OCI-LY3 (cell line): Measurements from ENCODE around the gene RARA.

Experiments used
- H2AFZ ChIP-seq: fragments of 200-600, 300-600 bp; shearing (Covaris generic); 2 replicates; pipeline ENCODE4 v1.6.0; 2014; ENCODE audit warnings: antibody characterized with exemption, low read depth, low read length
- H3K27ac ChIP-seq: fragments of 200-600, 300-600 bp; sonication (generic); 2 replicates; pipeline ENCODE4 v1.5.1; 2014; ENCODE audit warnings: mild to moderate bottlenecking, low read length, moderate library complexity, mixed read lengths
- H3K27me3 ChIP-seq: fragments of 200-600, 300-600 bp; sonication (generic); 2 replicates; pipeline ENCODE4 v1.6.1; 2014; ENCODE audit warnings: low read depth, low read length, mixed read lengths
- H3K36me3 ChIP-seq: fragments of 200-600, 300-600 bp; sonication (generic); replicated peaks from 2 replicates; pipeline ENCODE3; 2014; ENCODE audit warnings: low read depth, low read length, mixed read lengths
- H3K4me1 ChIP-seq: fragments of 300-600, 200-600 bp; sonication (generic); 2 replicates; pipeline ENCODE4 v1.6.1; 2014; ENCODE audit warnings: low read length, mixed read lengths
- H3K4me2 ChIP-seq: fragments of 200-600, 300-600 bp; sonication (generic); 2 replicates; pipeline ENCODE4 v1.6.1; 2014; ENCODE audit warnings: low read length, mixed read lengths
- H3K4me3 ChIP-seq: fragments of 300-600, 200-600 bp; sonication (generic); 2 replicates; pipeline ENCODE4 v1.5.1; 2014; ENCODE audit warnings: antibody characterized with exemption, mild to moderate bottlenecking, low read length, moderate library complexity
- H3K79me2 ChIP-seq: fragments of 300-600, 200-600 bp; shearing (Covaris generic); 2 replicates; pipeline ENCODE4 v1.6.1; 2014; ENCODE audit warnings: mild to moderate bottlenecking, low read length, mixed read lengths
- H3K9ac ChIP-seq: fragments of 300-600, 200-600 bp; shearing (Covaris generic); 2 replicates; pipeline ENCODE4 v1.6.0; 2014; ENCODE audit warnings: mild to moderate bottlenecking, low read length, moderate library complexity
- H3K9me3 ChIP-seq: fragments of 200-600, 300-600 bp; shearing (Covaris generic); 2 replicates; pipeline ENCODE4 v1.6.1; 2014; ENCODE audit warnings: low read length, mixed read lengths; ENCODE audit not compliant: insufficient read depth
- H4K20me1 ChIP-seq: fragments of 200-600, 300-600 bp; sonication (generic); 2 replicates; pipeline ENCODE4 v1.6.1; 2016; ENCODE audit warnings: low read length, mixed read lengths; ENCODE audit not compliant: insufficient read depth
- EZH2phosphoT487 ChIP-seq: fragments of 200-600 bp; shearing (Covaris generic); IDR thresholded peaks from 2 replicates; pipeline ENCODE4 v1.6.1; 2018; ENCODE audit warnings: antibody characterized with exemption, mixed run types, low read depth
- TF ChIP-seq, protein P1 (sequence below): fragments of 200-600, 300-600 bp; sonication (generic); IDR thresholded peaks from 2 replicates; pipeline ENCODE4 v1.5.1; 2014; ENCODE audit warnings: antibody characterized with exemption, low read length, low read depth

RARA gene

DNA sequence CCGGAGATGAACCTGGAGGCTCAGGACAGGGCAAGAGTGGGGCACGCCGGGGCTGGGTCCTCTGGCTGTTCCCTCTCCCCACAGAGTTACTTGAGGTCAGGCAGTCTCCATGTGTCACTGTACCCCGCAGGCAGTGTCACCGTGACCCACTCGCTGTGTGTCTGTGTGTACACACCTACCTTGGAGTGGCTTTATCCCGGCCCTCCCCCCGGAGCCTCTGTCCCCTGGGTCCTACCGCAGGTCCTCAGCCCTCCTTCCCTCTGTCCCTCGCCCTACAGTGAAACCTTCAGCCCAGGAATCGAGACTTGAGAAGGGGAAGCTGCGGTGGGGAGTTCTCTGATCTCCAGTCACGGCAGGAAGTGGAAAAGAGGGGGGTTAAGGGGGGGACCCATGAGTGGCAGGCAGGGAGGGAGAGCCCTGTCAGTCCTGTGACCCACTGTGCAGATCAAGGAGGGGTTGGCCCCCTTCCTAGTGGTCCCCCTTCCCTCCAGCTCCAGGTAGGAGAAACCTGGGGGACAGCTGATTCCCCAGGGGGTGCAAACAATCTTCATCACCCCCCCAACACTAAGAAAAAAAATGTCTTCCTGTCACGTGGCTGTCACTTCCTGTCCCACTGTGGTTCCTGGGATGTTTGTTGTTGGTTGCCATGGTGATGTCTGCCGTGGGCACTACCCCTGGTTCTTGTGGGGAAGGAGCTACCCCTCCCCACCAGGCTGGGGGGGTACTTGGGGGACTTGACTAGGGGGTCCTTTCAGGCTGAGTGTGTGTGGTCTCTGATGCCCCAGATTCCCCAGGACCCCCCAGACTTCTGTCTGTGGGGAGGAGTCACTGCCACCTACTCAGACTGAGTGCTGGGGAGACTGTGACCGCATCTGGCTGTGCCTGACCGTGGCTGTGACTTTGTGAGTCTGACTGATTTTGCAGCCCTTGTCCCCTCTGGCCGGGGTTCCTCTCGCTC is 13.7 kb downstream of the RARA start:
- H4K20me1 ChIP-seq = peaks cover 50% of the 10 kb centered on the region
- peaks cover 82% of the 10 kb centered on the region for H3K4me1 ChIP-seq
- peak overlapping the region; percentile 96 for H3K4me2 ChIP-seq
- H3K79me2 ChIP-seq = peaks cover 94% of the 10 kb centered on the region
- no peaks in the 10 kb centered on the region for H3K9me3 ChIP-seq
- no peaks in the 10 kb centered on the region for H3K27me3 ChIP-seq
- H3K4me3 ChIP-seq = peak overlapping the region; percentile 93
- H3K9ac ChIP-seq = peak overlapping the region; percentile 76
- TF ChIP-seq, protein P1, sequence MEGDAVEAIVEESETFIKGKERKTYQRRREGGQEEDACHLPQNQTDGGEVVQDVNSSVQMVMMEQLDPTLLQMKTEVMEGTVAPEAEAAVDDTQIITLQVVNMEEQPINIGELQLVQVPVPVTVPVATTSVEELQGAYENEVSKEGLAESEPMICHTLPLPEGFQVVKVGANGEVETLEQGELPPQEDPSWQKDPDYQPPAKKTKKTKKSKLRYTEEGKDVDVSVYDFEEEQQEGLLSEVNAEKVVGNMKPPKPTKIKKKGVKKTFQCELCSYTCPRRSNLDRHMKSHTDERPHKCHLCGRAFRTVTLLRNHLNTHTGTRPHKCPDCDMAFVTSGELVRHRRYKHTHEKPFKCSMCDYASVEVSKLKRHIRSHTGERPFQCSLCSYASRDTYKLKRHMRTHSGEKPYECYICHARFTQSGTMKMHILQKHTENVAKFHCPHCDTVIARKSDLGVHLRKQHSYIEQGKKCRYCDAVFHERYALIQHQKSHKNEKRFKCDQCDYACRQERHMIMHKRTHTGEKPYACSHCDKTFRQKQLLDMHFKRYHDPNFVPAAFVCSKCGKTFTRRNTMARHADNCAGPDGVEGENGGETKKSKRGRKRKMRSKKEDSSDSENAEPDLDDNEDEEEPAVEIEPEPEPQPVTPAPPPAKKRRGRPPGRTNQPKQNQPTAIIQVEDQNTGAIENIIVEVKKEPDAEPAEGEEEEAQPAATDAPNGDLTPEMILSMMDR = no peak
- TF ChIP-seq EZH2phosphoT487 = no peak
- peak overlapping the region; percentile 94 for H3K27ac ChIP-seq
- no peak overlapping the region for H2AFZ ChIP-seq
- H3K36me3 ChIP-seq = no peaks in the 10 kb centered on the region

DNA sequence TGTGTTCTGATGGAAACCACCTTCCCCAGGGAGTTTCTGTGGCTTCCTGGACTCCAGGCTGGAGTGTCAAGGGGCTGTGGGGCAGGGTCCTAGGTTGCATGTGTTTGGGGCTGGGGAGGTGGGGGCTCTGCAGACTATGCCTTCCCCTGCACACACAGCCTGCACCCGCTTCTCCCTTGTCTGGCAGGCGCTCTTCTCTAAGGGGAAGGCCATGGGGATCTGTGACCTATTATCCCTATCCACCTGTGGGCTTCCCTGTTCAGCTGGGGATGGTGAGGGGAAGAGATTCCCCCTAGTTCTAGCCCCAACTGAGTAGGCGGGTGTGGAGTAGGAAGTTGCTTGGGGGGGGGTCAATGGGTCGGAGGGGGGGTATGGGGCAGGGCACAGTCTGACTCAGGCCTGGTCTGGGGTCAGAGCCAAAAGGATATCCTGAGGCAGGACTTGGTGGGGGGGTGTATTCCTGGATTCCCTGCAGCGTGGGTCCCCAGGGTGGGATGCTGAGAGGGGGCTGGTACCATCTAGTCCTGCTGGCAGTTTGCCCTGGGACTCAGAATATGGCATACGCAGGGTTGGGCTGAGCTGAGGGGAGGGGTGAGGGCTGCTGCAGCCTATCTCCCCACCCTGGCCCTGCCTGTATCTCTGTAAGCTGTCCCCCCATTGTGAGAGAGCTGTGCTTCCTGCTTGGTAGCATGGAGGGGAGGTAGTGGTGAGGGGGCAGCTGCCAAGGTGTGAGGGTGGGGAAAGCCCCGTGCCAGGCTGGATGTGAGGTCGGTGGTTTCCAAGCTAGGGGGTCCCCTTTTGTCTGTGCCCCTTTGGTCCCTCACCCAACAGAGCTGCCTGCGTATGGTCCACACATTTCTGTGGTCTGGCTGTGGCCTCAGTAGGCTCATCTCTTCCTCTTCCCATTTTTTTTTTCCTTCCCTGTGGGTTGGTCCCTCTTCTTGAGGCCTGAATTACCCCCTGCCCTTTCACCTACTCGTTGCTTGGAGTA is 14.7 kb downstream of the RARA start:
- TF ChIP-seq EZH2phosphoT487 = no peak
- TF ChIP-seq, protein P1 = no peak
- H3K27ac ChIP-seq = peak overlapping the region; percentile 94
- peak overlapping the region; percentile 93 for H3K4me3 ChIP-seq
- H3K9me3 ChIP-seq = no peaks in the 10 kb centered on the region
- H3K36me3 ChIP-seq = peaks cover 3% of the 10 kb centered on the region
- H3K9ac ChIP-seq = peak overlapping the region; percentile 76
- H3K27me3 ChIP-seq = no peaks in the 10 kb centered on the region
- H3K4me2 ChIP-seq = peak overlapping the region; percentile 96
- peaks cover 99% of the 10 kb centered on the region for H3K79me2 ChIP-seq
- H3K4me1 ChIP-seq = peaks cover 81% of the 10 kb centered on the region
- no peak overlapping the region for H2AFZ ChIP-seq
- peaks cover 58% of the 10 kb centered on the region for H4K20me1 ChIP-seq

DNA sequence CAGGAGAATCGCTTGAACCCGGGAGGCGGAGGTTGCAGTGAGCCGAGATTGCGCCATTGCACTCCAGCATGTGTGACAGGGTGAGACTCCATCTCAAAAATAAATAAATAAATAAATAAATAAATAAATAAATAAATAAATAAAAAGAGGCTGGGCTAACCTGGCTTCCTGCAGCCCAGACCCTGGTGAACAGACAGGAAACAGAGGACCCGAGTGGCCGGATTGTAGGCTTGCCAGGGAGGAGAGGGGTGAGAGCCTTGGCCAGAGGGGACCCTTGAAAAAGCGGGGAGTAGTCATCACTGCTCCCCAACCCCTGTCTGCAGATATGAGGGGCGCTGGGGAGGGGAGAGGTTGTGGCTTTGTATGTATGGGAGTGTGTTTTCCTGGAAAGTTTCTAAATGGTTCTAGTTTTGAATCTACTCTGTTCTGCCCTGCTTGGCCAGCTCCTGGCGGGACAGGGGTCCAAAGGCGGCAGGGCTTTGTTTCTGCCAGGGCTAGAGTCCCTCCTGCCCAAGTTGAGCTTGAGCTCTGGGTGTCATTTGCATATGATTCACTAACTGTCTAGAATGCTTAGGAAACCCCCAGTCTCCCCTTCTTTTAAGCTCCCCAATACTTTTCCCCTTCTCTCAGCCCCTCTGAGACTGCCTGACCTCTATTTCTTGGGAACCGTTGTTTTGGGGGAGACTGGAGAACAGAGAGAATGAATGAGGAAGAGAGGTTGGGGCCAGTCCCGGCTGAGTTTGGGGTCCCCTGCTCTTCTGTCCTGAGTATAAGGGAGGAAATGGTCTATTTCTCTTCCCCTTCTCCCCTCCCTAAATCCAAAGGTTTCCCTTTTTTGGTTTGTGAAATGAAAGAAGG is 16.4 kb downstream of the RARA start:
- no peaks in the 10 kb centered on the region for H3K27me3 ChIP-seq
- H2AFZ ChIP-seq = no peak overlapping the region
- peak overlapping the region; percentile 98 for H3K4me2 ChIP-seq
- H3K79me2 ChIP-seq = peaks cover 98% of the 10 kb centered on the region
- peak overlapping the region; percentile 71 for H3K4me3 ChIP-seq
- H4K20me1 ChIP-seq = peaks cover 56% of the 10 kb centered on the region
- no peak for TF ChIP-seq EZH2phosphoT487
- TF ChIP-seq, protein P1 = no peak
- H3K9me3 ChIP-seq = no peaks in the 10 kb centered on the region
- peak overlapping the region; percentile 94 for H3K27ac ChIP-seq
- H3K36me3 ChIP-seq = peaks cover 4% of the 10 kb centered on the region
- peaks cover 80% of the 10 kb centered on the region for H3K4me1 ChIP-seq
- peak overlapping the region; percentile 65 for H3K9ac ChIP-seq
